Left ventricle myocardium superior (tissue), 1 donor: Measurements from ENCODE around the gene FOXL3. TPM values are rescaled to one million over a fixed set of nuclear protein-coding genes. Genes with fewer than 3 reads are reported as not detected.

Experiments
- ATAC-seq: fragments of 200-7000 bp; cut with Tn5 transposase; one replicate; pipeline ENCODE4 v1.9.1; 2020; ENCODE audit warnings: mild to moderate bottlenecking, moderate library complexity
- DNase-seq: peaks from one replicate; pipeline ENCODE4 v3.0.0-alpha.2; 2020
- intact Hi-C: fragments of 100-400 bp; cut with micrococcal nuclease; formaldehyde crosslinking; loops from one replicate; pipeline ENCODE4 v1.11.0; 2022
- total RNA-seq: library from RNA; stranded (reverse); fragmentation: NEBNext Ultra II Directional; extraction: Animal tissue kit (Norgen Biotek cat#: 25700); gene quantifications from one replicate; pipeline ENCODE4 v1.2.1, GENCODE V29; 2021
- donor health status: DM: no; HTN: yes; CAD: no; lungs with severe emphysema.

The FOXL3 gene
- total RNA-seq, 1 donor from 2014 or later: not detected

- ATAC-seq: no peak
- intact Hi-C loops: no loop called here
- DNase-seq: no peak
These were observed 7.8 kb downstream of the FOXL3 start for GRCh38 chr7:297611-298374.

GRCh38 chr7:298375-298702 lies 8.4 kb downstream of the FOXL3 start:
- intact Hi-C loops: no loop called here
- no peak for ATAC-seq
- no peak for DNase-seq

GRCh38 chr7:298743-299142 lies 8.8 kb downstream of the FOXL3 start:
- DNase-seq (no peak), ATAC-seq (no peak)
- intact Hi-C loops: no loop called here

- ATAC-seq (no peak), DNase-seq (no peak)
- intact Hi-C loops: no loop called here
These were observed 9.2 kb downstream of the FOXL3 start for GRCh38 chr7:299169-299568.

GRCh38 chr7:299628-300027 lies 9.7 kb downstream of the FOXL3 start:
- ATAC-seq: no peak
- no peak for DNase-seq
- intact Hi-C loops: no loop called here

- no peak for DNase-seq
- intact Hi-C loops: no loop called here
- ATAC-seq: no peak
These were observed 10.1 kb downstream of the FOXL3 start for GRCh38 chr7:300048-300447.

GRCh38 chr7:300546-301290 lies 10.7 kb downstream of the FOXL3 start:
- ATAC-seq: no peak

GRCh38 chr7:301291-302053 lies 11.5 kb downstream of the FOXL3 start:
- no peak for DNase-seq
- no peak for ATAC-seq
- intact Hi-C loops: no loop called here

More at GRCh38 chr7:300546-301290, 10.7 kb downstream of the FOXL3 start:
- intact Hi-C loops: no loop called here
- no peak for DNase-seq

GRCh38 chr7:302054-302992 lies 12.4 kb downstream of the FOXL3 start:
- intact Hi-C loops: no loop called here
- ATAC-seq (no peak), DNase-seq (no peak)

- intact Hi-C loops: no loop called here
- ATAC-seq: no peak
- DNase-seq: no peak
These were observed 13.5 kb downstream of the FOXL3 start for GRCh38 chr7:303425-303824.

GRCh38 chr7:303884-304573 lies 14.1 kb downstream of the FOXL3 start:
- intact Hi-C loops: no loop called here
- ATAC-seq (no peak), DNase-seq (no peak)

GRCh38 chr7:304574-305409 lies 14.8 kb downstream of the FOXL3 start:
- DNase-seq: no peak
- intact Hi-C loops: no loop called here
- no peak for ATAC-seq

- ATAC-seq (no peak), DNase-seq (no peak)
- intact Hi-C loops: no loop called here
These were observed 15.6 kb downstream of the FOXL3 start for GRCh38 chr7:305410-306151.

GRCh38 chr7:307970-308369 lies 18.0 kb downstream of the FOXL3 start:
- ATAC-seq (no peak), DNase-seq (no peak)
- intact Hi-C loops: no loop called here

GRCh38 chr7:309586-310228 lies 19.7 kb downstream of the FOXL3 start:
- intact Hi-C loops: no loop called here

GRCh38 chr7:311131-311680 lies 21.2 kb downstream of the FOXL3 start:
- DNase-seq: no peak
- intact Hi-C loops: no loop called here

More at GRCh38 chr7:309586-310228, 19.7 kb downstream of the FOXL3 start:
- ATAC-seq: no peak
- no peak for DNase-seq

More at GRCh38 chr7:311131-311680, 21.2 kb downstream of the FOXL3 start:
- no peak for ATAC-seq
